ENCODE data around the gene TMEM163. TPM values are rescaled to one million over a fixed set of nuclear protein-coding genes. Genes with fewer than 3 reads are reported as not detected.
"Not testable (repeated sequence)": the region's sequence is repeated elsewhere in the genome, so short reads cannot be mapped to it uniquely, and the experiment has no call there.

TMEM163 gene
- total RNA-seq, 1 donor = not detected

- no peak for TF ChIP-seq CTCF (IDR thresholded peaks at IDR 0.05; ENCODE audit: insufficient read depth, low read depth, low read length)
- no peak for DNase-seq (ENCODE audit: low read depth)
- no peak overlapping the region for H3K4me3 ChIP-seq (ENCODE audit: low read depth, low read length)
Observed at GRCh38 chr2:134725876-134726275, 7.1 kb upstream of the TMEM163 start.

- H3K4me3 ChIP-seq (ENCODE audit: low read depth, low read length) = no peak overlapping the region
- no peak for DNase-seq (ENCODE audit: low read depth)
- no peak for TF ChIP-seq CTCF (IDR thresholded peaks at IDR 0.05; ENCODE audit: insufficient read depth, low read depth, low read length)
Observed at GRCh38 chr2:134724341-134724740, 5.5 kb upstream of the TMEM163 start.

GRCh38 chr2:134723742-134724141 lies 4.9 kb upstream of the TMEM163 start:
- DNase-seq (ENCODE audit: low read depth); H3K4me3 ChIP-seq (ENCODE audit: low read depth, low read length): not testable (repeated sequence)

GRCh38 chr2:134722728-134723127 lies 3.9 kb upstream of the TMEM163 start:
- no peak for DNase-seq (ENCODE audit: low read depth)
- peak; percentile 24 for TF ChIP-seq CTCF (IDR thresholded peaks at IDR 0.05; ENCODE audit: insufficient read depth, low read depth, low read length)
- H3K4me3 ChIP-seq (ENCODE audit: low read depth, low read length) = no peak overlapping the region

GRCh38 chr2:134721596-134721995 lies 2.8 kb upstream of the TMEM163 start:
- no peak overlapping the region for H3K4me3 ChIP-seq (ENCODE audit: low read depth, low read length)
- no peak for DNase-seq (ENCODE audit: low read depth)
- TF ChIP-seq CTCF (IDR thresholded peaks at IDR 0.05; ENCODE audit: insufficient read depth, low read depth, low read length) = no peak

GRCh38 chr2:134718023-134718816 lies 580 bp downstream of the TMEM163 start:
- peak overlapping the region; percentile 10 for H3K4me3 ChIP-seq (ENCODE audit: low read depth, low read length)
- DNase-seq (ENCODE audit: low read depth) = no peak
- TF ChIP-seq CTCF (IDR thresholded peaks at IDR 0.05; ENCODE audit: insufficient read depth, low read depth, low read length) = no peak

- no peak for TF ChIP-seq CTCF (IDR thresholded peaks at IDR 0.05; ENCODE audit: insufficient read depth, low read depth, low read length)
- DNase-seq (ENCODE audit: low read depth) = no peak
- H3K4me3 ChIP-seq (ENCODE audit: low read depth, low read length) = no peak overlapping the region
Observed at GRCh38 chr2:134717286-134718022, 1.3 kb downstream of the TMEM163 start.
